ENCODE data around the gene EAF1.

- TF ChIP-seq POLR2A (IDR thresholded peaks at IDR 0.05) = no peak
- TF ChIP-seq, protein P1, sequence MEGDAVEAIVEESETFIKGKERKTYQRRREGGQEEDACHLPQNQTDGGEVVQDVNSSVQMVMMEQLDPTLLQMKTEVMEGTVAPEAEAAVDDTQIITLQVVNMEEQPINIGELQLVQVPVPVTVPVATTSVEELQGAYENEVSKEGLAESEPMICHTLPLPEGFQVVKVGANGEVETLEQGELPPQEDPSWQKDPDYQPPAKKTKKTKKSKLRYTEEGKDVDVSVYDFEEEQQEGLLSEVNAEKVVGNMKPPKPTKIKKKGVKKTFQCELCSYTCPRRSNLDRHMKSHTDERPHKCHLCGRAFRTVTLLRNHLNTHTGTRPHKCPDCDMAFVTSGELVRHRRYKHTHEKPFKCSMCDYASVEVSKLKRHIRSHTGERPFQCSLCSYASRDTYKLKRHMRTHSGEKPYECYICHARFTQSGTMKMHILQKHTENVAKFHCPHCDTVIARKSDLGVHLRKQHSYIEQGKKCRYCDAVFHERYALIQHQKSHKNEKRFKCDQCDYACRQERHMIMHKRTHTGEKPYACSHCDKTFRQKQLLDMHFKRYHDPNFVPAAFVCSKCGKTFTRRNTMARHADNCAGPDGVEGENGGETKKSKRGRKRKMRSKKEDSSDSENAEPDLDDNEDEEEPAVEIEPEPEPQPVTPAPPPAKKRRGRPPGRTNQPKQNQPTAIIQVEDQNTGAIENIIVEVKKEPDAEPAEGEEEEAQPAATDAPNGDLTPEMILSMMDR (IDR thresholded peaks at IDR 0.05) = no peak
These were observed 25.5 kb upstream of the EAF1 start for GRCh38 chr3:15401936-15402335.

All from lower leg skin (tissue), 3 donors.